ENCODE data around the gene KHDC3L. TPM values are rescaled to one million over a fixed set of nuclear protein-coding genes. Genes with fewer than 3 reads are reported as not detected.

Gene KHDC3L
- total RNA-seq, 4 donors from 2014 or later, result not detected

GRCh38 chr6:73369157-73369556, 6.7 kb downstream of the KHDC3L start:
- Histone ChIP-seq H3K9me3 (peaks cover 0 to 19% (median 0%) of the 10 kb centered on the region in 3 donors), H3K27me3 (no peaks in the 10 kb centered on the region), H3K36me3 (no peaks in the 10 kb centered on the region), H3K4me3 (no peak overlapping the region), H3K4me1 (no peaks in the 10 kb centered on the region), H3K27ac (no peak overlapping the region)
- WGBS, 2 donors, result 92 to 95% methylated on average over 6 to 11 of the region's 14 CpGs
- TF ChIP-seq CTCF (IDR thresholded peaks at IDR 0.05) (no peak), POLR2A (IDR thresholded peaks at IDR 0.05) (no peak)
- intact Hi-C loops (cut with DNase I), result no loop called here
- DNase-seq, result no peak

DNA sequence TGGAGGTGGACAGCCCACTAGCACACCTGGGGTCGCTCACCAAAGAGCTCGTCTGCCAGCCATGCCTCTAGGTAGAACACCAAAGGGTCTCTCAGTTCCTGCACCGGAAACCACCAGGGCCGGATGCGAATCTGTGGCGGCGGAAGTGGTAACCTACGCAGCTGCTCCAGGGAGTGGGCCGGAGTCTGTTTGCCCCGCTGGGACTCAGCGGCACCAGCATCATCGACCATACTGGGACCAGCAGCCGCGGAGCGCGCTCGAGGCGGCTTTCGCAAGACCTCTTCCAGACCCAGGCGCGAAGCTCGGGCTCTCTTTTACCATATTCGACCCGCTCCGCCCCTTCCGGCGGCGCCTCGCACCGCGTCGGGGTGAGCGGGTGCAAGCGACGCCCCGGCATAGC, 7.1 kb downstream of the KHDC3L start, which contains the start of gene OOEP:
OOEP (minus strand) TSS at position 335 of the 400 bp plus-strand sequence; CDS start at position 230, 105 bp downstream.
- intact Hi-C loops (cut with DNase I), result no loop called here
- Histone ChIP-seq H3K4me1 (no peaks in the 10 kb centered on the region), H3K4me3 (no peak within 1 kb of the TSS), H3K36me3 (no peaks in the 10 kb centered on the region), H3K27ac (no peak within 1 kb of the TSS), H3K9me3 (peaks cover 0 to 19% (median 0%) of the 10 kb centered on the region in 3 donors), H3K27me3 (no peaks in the 10 kb centered on the region)
- no peak for DNase-seq
- TF ChIP-seq POLR2A (IDR thresholded peaks at IDR 0.05), result no peak
- TF ChIP-seq CTCF (IDR thresholded peaks at IDR 0.05), result no peak
- 94 to 97% methylated on average over 25 to 29 of the region's 36 CpGs for WGBS, 2 donors

GRCh38 chr6:73371984-73372383, 9.5 kb downstream of the KHDC3L start:
- WGBS, 2 donors, result 85 to 89% methylated on average over 4 of the region's 4 CpGs
- Histone ChIP-seq H3K4me1 (no peaks in the 10 kb centered on the region), H3K27ac (no peak overlapping the region), H3K36me3 (no peaks in the 10 kb centered on the region), H3K9me3 (peaks cover 0 to 19% (median 0%) of the 10 kb centered on the region in 3 donors), H3K4me3 (no peak overlapping the region), H3K27me3 (no peaks in the 10 kb centered on the region)
- intact Hi-C loops (cut with DNase I), result no loop called here
- TF ChIP-seq POLR2A (IDR thresholded peaks at IDR 0.05) (no peak), CTCF (IDR thresholded peaks at IDR 0.05) (no peak)
- DNase-seq, result no peak

DNA sequence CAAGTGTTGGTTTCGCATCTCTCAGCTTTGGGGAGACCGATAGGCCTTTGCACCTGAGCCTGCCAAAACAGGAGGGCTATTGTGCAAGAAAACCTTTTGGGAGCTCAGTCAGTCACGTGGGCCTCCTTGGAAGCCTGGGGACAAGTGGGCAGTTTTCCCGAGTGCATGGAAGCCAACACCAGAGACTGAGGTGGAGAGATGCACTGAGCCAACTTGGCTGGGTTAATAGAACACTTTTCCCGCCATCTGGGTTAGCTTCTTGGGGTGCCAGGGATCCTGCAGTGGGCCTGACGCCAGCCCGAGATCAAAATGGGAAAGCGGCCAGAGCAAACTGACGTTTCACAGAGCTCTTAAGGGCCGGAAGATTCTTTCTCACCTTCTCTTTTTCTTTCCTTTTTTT, 10.1 kb downstream of the KHDC3L start:
- intact Hi-C loops (cut with DNase I), result no loop called here
- Histone ChIP-seq H3K4me3 (no peak overlapping the region), H3K9me3 (peaks cover 0 to 19% (median 0%) of the 10 kb centered on the region in 3 donors), H3K36me3 (no peaks in the 10 kb centered on the region), H3K27ac (no peak overlapping the region), H3K27me3 (no peaks in the 10 kb centered on the region), H3K4me1 (no peaks in the 10 kb centered on the region)
- WGBS, 2 donors, result 52 to 59% methylated on average over 8 of the region's 10 CpGs
- TF ChIP-seq POLR2A (IDR thresholded peaks at IDR 0.05) (no peak), CTCF (IDR thresholded peaks at IDR 0.05) (no peak)
- DNase-seq, result no peak

- Histone ChIP-seq H3K9me3 (peaks cover 0 to 19% (median 0%) of the 10 kb centered on the region in 3 donors), H3K27me3 (no peaks in the 10 kb centered on the region), H3K4me3 (no peak overlapping the region), H3K27ac (no peak overlapping the region), H3K36me3 (no peaks in the 10 kb centered on the region), H3K4me1 (no peaks in the 10 kb centered on the region)
- WGBS, 2 donors, result 53 to 67% methylated on average over 1 of the region's 1 CpG
- no peak for DNase-seq
- no peak for TF ChIP-seq POLR2A (IDR thresholded peaks at IDR 0.05)
- no peak for TF ChIP-seq CTCF (IDR thresholded peaks at IDR 0.05)
- intact Hi-C loops (cut with DNase I), result no loop called here
Observed at GRCh38 chr6:73375216-73375615, 12.8 kb downstream of the KHDC3L start.

All from esophagus squamous epithelium (tissue), 5 donors.